Measurements from ENCODE around the gene CRYBG1. TPM values are rescaled to one million over a fixed set of nuclear protein-coding genes. Genes with fewer than 3 reads are reported as not detected.
A peak's percentile ranks its signal among the peaks of the same experiment; 100 is the strongest.

Gene CRYBG1
- 8.1 and 15.5 TPM in 2 replicates for total RNA-seq

- peak; percentile 12 for DNase-seq (ENCODE audit: low read depth)
- TF ChIP-seq CTCF (IDR thresholded peaks at IDR 0.05; ENCODE audit: insufficient read depth, low read depth, low read length) = peak; percentile 73
- peak within 1 kb of the TSS; percentile 40 for H3K4me3 ChIP-seq (ENCODE audit: low read depth, low read length)
These were observed at the start of gene CRYBG1 for GRCh38 chr6:106360410-106360988. CRYBG1 (plus strand) TSS chr6:106360717; CDS start chr6:106360909, 192 bp downstream.

- DNase-seq (ENCODE audit: low read depth) = no peak
- no peak for TF ChIP-seq CTCF (IDR thresholded peaks at IDR 0.05; ENCODE audit: insufficient read depth, low read depth, low read length)
- no peak overlapping the region for H3K4me3 ChIP-seq (ENCODE audit: low read depth, low read length)
These were observed 44.6 kb upstream of the CRYBG1 start for GRCh38 chr6:106315765-106316374.

- DNase-seq (ENCODE audit: low read depth) = no peak
- no peak for TF ChIP-seq CTCF (IDR thresholded peaks at IDR 0.05; ENCODE audit: insufficient read depth, low read depth, low read length)
- no peak overlapping the region for H3K4me3 ChIP-seq (ENCODE audit: low read depth, low read length)
These were observed 44.1 kb upstream of the CRYBG1 start for GRCh38 chr6:106316375-106316766.

- no peak overlapping the region for H3K4me3 ChIP-seq (ENCODE audit: low read depth, low read length)
- DNase-seq (ENCODE audit: low read depth) = peak; percentile 11
- TF ChIP-seq CTCF (IDR thresholded peaks at IDR 0.05; ENCODE audit: insufficient read depth, low read depth, low read length) = no peak
These were observed 42.5 kb upstream of the CRYBG1 start for GRCh38 chr6:106318061-106318460.

GRCh38 chr6:106318851-106319250 lies 41.7 kb upstream of the CRYBG1 start:
- no peak overlapping the region for H3K4me3 ChIP-seq (ENCODE audit: low read depth, low read length)

GRCh38 chr6:106321940-106322339 lies 38.6 kb upstream of the CRYBG1 start:
- no peak for TF ChIP-seq CTCF (IDR thresholded peaks at IDR 0.05; ENCODE audit: insufficient read depth, low read depth, low read length)
- H3K4me3 ChIP-seq (ENCODE audit: low read depth, low read length) = no peak overlapping the region
- DNase-seq (ENCODE audit: low read depth) = no peak

More at GRCh38 chr6:106318851-106319250, 41.7 kb upstream of the CRYBG1 start:
- no peak for TF ChIP-seq CTCF (IDR thresholded peaks at IDR 0.05; ENCODE audit: insufficient read depth, low read depth, low read length)
- DNase-seq (ENCODE audit: low read depth) = no peak
